ENCODE results near the gene TRIM17.

DNA sequence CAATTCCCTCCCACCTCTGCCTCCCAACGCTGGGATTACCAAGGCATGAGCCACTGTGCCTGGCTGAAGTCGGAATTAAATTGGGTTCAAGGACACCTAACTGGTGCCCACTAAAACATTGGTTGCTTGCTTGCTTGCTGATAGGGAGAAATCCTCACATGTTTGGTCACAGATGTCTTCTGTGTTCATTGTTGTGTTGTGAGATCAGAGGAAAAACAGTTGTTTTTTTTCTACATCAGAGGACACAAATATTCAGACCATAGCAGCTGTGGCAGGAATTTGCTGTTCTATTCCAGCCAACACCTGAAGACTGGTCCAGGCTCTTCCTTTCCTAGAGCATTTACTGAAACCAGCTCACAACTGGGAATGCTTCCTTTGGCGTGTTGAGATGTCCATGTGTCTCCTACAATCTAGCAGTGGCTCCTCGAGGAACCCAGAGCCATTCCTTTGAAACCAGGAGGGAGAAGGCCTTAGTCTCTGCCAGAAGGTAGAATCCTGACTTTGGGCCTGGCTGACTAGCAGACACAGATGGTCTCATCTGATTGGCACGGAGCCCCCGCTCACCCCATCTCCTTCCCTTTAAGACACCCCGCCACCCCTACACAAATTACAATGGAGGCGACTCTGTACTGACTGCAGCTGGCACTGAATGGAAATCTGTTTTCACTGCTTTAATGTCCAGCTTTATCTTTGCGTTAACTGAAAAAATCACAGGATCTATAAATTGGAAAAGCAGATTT, 24.3 kb upstream of the TRIM17 start:
- TF ChIP-seq ELF1 (IDR thresholded peaks at IDR 0.05; ENCODE audit: borderline replicate concordance, low read depth) (no peak), REST (IDR thresholded peaks at IDR 0.05; ENCODE audit: low read depth) (no peak), EZH2 (IDR thresholded peaks at IDR 0.05) (no peak), SRF (IDR thresholded peaks at IDR 0.05; ENCODE audit: low read depth) (no peak), CTCF (IDR thresholded peaks at IDR 0.05 in 2 of 3, conservative IDR thresholded peaks at IDR 0.05 in 1 of 3; ENCODE audit: borderline replicate concordance in 1 of 3, insufficient read depth in 1 of 3, low read depth in 2 of 3, low read length in 2 of 3) (no peak), FOSL1 (IDR thresholded peaks at IDR 0.05; ENCODE audit: low read depth) (no peak), EGR1 (IDR thresholded peaks at IDR 0.05; ENCODE audit: low read depth) (no peak), POLR2A (IDR thresholded peaks at IDR 0.05; ENCODE audit: borderline replicate concordance, extremely low read depth, insufficient read depth, insufficient read length) (no peak), POLR2AphosphoS5 (IDR thresholded peaks at IDR 0.05; ENCODE audit: low read depth, low read length) (no peak), MAX (IDR thresholded peaks at IDR 0.05) (no peak), ZNF274 (IDR thresholded peaks at IDR 0.05; ENCODE audit: low read depth, low read length) (no peak), TCF7L2 (IDR thresholded peaks at IDR 0.05; ENCODE audit: borderline replicate concordance, extremely low read depth, insufficient read depth, insufficient read length) (no peak), EZH2phosphoT487 (IDR thresholded peaks at IDR 0.05; ENCODE audit: borderline replicate concordance) (no peak), RAD21 (IDR thresholded peaks at IDR 0.05; ENCODE audit: low read depth) (no peak)

Data from HCT116 (cell line).